DND-41 (cell line): ENCODE results near the gene AP3M1.

Experiments used
- ATAC-seq: fragments of 200-7000 bp; cut with Tn5 transposase; 3 replicates; pipeline ENCODE4 v1.9.1; 2021; ENCODE audit warnings: low read depth; ENCODE audit not compliant: insufficient read depth
- DNase-seq: peaks from one replicate; pipeline ENCODE4 v3.0.0-alpha.2; 2020
- H2AFZ ChIP-seq: 2 replicates; pipeline ENCODE4 v1.6.0; 2012; ENCODE audit warnings: low read depth, low read length
- H3K27ac ChIP-seq: 2 replicates; pipeline ENCODE4 v1.5.1; 2012; ENCODE audit warnings: low read length, inconsistent platforms
- H3K27me3 ChIP-seq: fragments of 200-600 bp; sonication (generic); 2 replicates; pipeline ENCODE4 v1.6.0; 2012; ENCODE audit warnings: low read length, mild to moderate bottlenecking, inconsistent platforms; ENCODE audit not compliant: insufficient read depth, poor library complexity
- H3K36me3 ChIP-seq: 2 replicates; pipeline ENCODE4 v1.5.1; 2012; ENCODE audit warnings: low read length, inconsistent platforms; ENCODE audit not compliant: insufficient read depth
- H3K4me1 ChIP-seq: 2 replicates; pipeline ENCODE4 v1.5.1; 2012; ENCODE audit warnings: mild to moderate bottlenecking, low read length; ENCODE audit not compliant: insufficient read depth
- H3K4me2 ChIP-seq: 2 replicates; pipeline ENCODE4 v1.6.0; 2012; ENCODE audit warnings: mild to moderate bottlenecking, moderate library complexity, low read length, inconsistent platforms; ENCODE audit not compliant: insufficient read depth
- H3K4me3 ChIP-seq, 2 experiments: fragments of 200-600 bp in 1 of 2; shearing (Covaris generic) in 1 of 2; 2 replicates each; pipeline ENCODE4 v1.5.1; 2012 to 2016; ENCODE audit warnings: inconsistent platforms in 2 of 2, low read length in 2 of 2, mild to moderate bottlenecking in 2 of 2, low read depth in 1 of 2, moderate library complexity in 1 of 2
- H3K79me2 ChIP-seq: 2 replicates; pipeline ENCODE4 v1.6.0; 2012; ENCODE audit warnings: low read length, inconsistent platforms; ENCODE audit not compliant: insufficient read depth
- H3K9ac ChIP-seq: 2 replicates; pipeline ENCODE4 v1.6.0; 2012; ENCODE audit warnings: low read depth, mild to moderate bottlenecking, inconsistent platforms, low read length, moderate library complexity
- H3K9me3 ChIP-seq: 2 replicates; pipeline ENCODE4 v1.5.1; 2012; ENCODE audit warnings: low read length, moderate library complexity, mild to moderate bottlenecking, inconsistent platforms; ENCODE audit not compliant: insufficient read depth, severe bottlenecking
- H4K20me1 ChIP-seq: 2 replicates; pipeline ENCODE4 v1.6.0; 2012; ENCODE audit warnings: low read length; ENCODE audit not compliant: insufficient read depth
- EZH2 ChIP-seq: IDR thresholded peaks from 3 replicates; pipeline ENCODE4 v1.6.1; 2012; ENCODE audit warnings: borderline replicate concordance, low read depth, mild to moderate bottlenecking, moderate library complexity, low read length, inconsistent platforms; ENCODE audit not compliant: severe bottlenecking
- TF ChIP-seq, protein P1 (sequence below): IDR thresholded peaks from 2 replicates; pipeline ENCODE4 v1.5.1; 2012; ENCODE audit warnings: borderline replicate concordance, low read length, moderate library complexity, mild to moderate bottlenecking; ENCODE audit not compliant: poor library complexity, severe bottlenecking; ENCODE audit errors: extremely low read depth

Gene AP3M1

DNA sequence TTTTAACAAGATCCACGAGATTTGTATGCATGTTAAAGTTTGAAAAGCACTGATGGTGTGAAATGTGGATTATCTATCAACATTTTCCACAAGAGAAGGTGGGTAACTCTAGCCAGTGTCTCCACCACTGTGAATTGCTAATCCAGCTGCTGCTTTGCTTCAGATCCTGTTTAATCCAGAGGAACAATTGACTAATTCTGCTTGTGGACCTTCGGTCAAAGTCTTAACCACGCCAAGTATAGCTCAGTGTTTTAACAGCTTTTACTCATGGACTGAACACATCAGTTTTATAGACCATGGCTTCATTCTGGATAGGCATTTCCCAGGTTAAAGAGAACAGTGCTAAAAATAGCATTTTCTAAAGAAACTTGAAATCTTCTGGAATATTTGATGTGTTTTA, 23.9 kb upstream of the AP3M1 start:
- DNase-seq (no peak), ATAC-seq (no peak)
- TF ChIP-seq, protein P1, sequence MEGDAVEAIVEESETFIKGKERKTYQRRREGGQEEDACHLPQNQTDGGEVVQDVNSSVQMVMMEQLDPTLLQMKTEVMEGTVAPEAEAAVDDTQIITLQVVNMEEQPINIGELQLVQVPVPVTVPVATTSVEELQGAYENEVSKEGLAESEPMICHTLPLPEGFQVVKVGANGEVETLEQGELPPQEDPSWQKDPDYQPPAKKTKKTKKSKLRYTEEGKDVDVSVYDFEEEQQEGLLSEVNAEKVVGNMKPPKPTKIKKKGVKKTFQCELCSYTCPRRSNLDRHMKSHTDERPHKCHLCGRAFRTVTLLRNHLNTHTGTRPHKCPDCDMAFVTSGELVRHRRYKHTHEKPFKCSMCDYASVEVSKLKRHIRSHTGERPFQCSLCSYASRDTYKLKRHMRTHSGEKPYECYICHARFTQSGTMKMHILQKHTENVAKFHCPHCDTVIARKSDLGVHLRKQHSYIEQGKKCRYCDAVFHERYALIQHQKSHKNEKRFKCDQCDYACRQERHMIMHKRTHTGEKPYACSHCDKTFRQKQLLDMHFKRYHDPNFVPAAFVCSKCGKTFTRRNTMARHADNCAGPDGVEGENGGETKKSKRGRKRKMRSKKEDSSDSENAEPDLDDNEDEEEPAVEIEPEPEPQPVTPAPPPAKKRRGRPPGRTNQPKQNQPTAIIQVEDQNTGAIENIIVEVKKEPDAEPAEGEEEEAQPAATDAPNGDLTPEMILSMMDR = no peak
- no peak for TF ChIP-seq EZH2
- peak overlapping the region; percentile 45; the same call in 1 of the 2 replicates for H2AFZ ChIP-seq
- H3K9me3 ChIP-seq = no peaks in the 10 kb centered on the region
- no peak overlapping the region for H3K9ac ChIP-seq
- H3K4me3 ChIP-seq = no peak overlapping the region
- no peaks in the 10 kb centered on the region; the same call in 1 of the 2 replicates for H3K36me3 ChIP-seq
- H3K4me1 ChIP-seq = peaks cover 40% of the 10 kb centered on the region
- no peaks in the 10 kb centered on the region for H3K27me3 ChIP-seq
- H3K79me2 ChIP-seq = peaks cover 37% of the 10 kb centered on the region
- H3K4me2 ChIP-seq = no peak overlapping the region
- H4K20me1 ChIP-seq = no peaks in the 10 kb centered on the region
- no peak overlapping the region for H3K27ac ChIP-seq

DNA sequence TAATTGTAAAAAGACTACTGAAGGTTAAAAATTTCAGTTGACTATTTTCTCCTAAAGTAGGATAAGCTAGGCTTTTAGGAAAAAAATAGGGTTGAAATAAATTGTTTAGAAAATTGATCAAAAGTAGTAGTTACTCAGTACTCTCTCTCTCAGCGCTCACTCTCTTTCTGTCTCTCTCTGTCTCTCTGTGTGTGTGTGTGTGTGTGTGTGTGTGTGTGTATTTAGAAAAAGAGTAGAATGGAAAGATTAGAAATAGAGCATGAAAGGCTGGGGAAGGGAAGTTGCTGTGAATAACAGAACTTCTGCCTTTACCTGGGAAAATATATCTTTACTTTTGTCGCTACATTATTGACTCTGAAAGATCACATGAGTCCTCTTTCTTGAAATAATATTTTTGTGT, 21.0 kb upstream of the AP3M1 start:
- H3K4me3 ChIP-seq = no peak overlapping the region
- H3K27ac ChIP-seq = no peak overlapping the region
- H3K79me2 ChIP-seq = peaks cover 10% of the 10 kb centered on the region
- H4K20me1 ChIP-seq = no peaks in the 10 kb centered on the region
- H3K9me3 ChIP-seq = no peaks in the 10 kb centered on the region
- ATAC-seq = no peak
- H3K4me1 ChIP-seq = peaks cover 13% of the 10 kb centered on the region
- no peak for DNase-seq
- H3K4me2 ChIP-seq = no peak overlapping the region
- no peak overlapping the region for H2AFZ ChIP-seq
- H3K36me3 ChIP-seq = no peaks in the 10 kb centered on the region; the same call in 1 of the 2 replicates
- no peaks in the 10 kb centered on the region for H3K27me3 ChIP-seq
- no peak overlapping the region for H3K9ac ChIP-seq
- TF ChIP-seq, protein P1 = no peak
- no peak for TF ChIP-seq EZH2

DNA sequence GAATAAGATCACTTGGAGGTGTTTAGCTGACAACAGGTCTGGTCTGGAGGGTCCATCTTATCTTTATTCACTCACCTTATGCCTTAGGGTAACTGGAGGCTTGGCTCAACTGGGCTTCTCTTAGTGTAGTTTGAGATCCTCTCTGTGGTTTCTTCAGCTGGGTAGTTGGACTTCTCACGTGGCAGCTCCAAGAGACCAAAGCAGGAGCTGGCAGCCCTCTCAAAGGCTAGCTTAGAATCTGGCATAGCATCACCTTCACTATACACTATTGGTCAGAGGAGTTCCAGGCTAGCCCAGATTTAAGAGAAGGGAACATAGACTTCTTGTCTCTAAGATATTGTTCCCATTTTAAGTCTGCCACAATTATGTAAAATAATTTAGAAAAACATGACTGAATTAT, 16.8 kb upstream of the AP3M1 start:
- H3K27ac ChIP-seq = no peak overlapping the region
- H3K4me2 ChIP-seq = no peak overlapping the region
- DNase-seq (no peak), ATAC-seq (no peak)
- no peaks in the 10 kb centered on the region for H4K20me1 ChIP-seq
- H3K9me3 ChIP-seq = no peaks in the 10 kb centered on the region
- no peaks in the 10 kb centered on the region for H3K27me3 ChIP-seq
- H3K4me3 ChIP-seq = no peak overlapping the region
- no peak for TF ChIP-seq EZH2
- TF ChIP-seq, protein P1 = no peak
- no peak overlapping the region for H2AFZ ChIP-seq
- no peaks in the 10 kb centered on the region for H3K79me2 ChIP-seq
- no peaks in the 10 kb centered on the region for H3K4me1 ChIP-seq
- H3K36me3 ChIP-seq = no peaks in the 10 kb centered on the region
- H3K9ac ChIP-seq = no peak overlapping the region

DNA sequence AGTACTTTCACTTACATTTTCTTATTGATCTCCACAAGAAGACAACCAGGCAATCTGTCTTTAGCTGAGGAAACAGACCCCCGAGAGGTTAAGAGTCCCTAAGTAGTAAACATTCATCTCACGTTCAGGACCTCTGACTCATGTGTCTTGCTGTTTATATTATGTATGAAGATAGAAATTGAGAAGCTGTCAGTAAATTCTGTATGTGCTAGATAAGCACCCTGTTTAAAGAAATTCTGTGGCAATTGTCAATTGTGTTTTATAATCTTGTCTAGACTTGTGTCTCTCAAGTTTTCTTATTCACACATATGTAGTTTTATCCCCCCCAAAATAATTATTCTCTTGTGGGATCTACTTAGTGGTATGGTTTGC, 14.9 kb upstream of the AP3M1 start:
- Histone ChIP-seq H3K9ac (no peak overlapping the region), H3K4me3 (no peak overlapping the region), H4K20me1 (no peaks in the 10 kb centered on the region), H3K4me1 (no peaks in the 10 kb centered on the region), H2AFZ (no peak overlapping the region), H3K79me2 (no peaks in the 10 kb centered on the region), H3K27ac (no peak overlapping the region), H3K4me2 (no peak overlapping the region), H3K36me3 (no peaks in the 10 kb centered on the region), H3K9me3 (no peaks in the 10 kb centered on the region), H3K27me3 (no peaks in the 10 kb centered on the region)
- no peak for DNase-seq
- no peak for ATAC-seq
- TF ChIP-seq EZH2 = no peak
- TF ChIP-seq, protein P1 = no peak
